Ishikawa (cell line): ENCODE measurements around the gene KIF15.

Experiments used
- CEBPB ChIP-seq: IDR thresholded peaks from 2 replicates; pipeline ENCODE4 v1.6.1; 2012
- CREB1 ChIP-seq: IDR thresholded peaks from 2 replicates; pipeline ENCODE4 v1.6.1; 2012; ENCODE audit warnings: low read depth
- MAX ChIP-seq: IDR thresholded peaks from 2 replicates; pipeline ENCODE4 v1.6.1; 2012
- NFIC ChIP-seq: IDR thresholded peaks from 2 replicates; pipeline ENCODE4 v1.6.1; 2012
- RAD21 ChIP-seq: IDR thresholded peaks from 2 replicates; pipeline ENCODE4 v1.6.1; 2012; ENCODE audit warnings: low read depth
- TAF1 ChIP-seq: IDR thresholded peaks from 2 replicates; pipeline ENCODE4 v1.6.1; 2012; ENCODE audit warnings: low read depth, mild to moderate bottlenecking
- TEAD4 ChIP-seq: IDR thresholded peaks from 2 replicates; pipeline ENCODE4 v1.6.1; 2012
- USF1 ChIP-seq: IDR thresholded peaks from 2 replicates; pipeline ENCODE4 v1.6.1; 2012
- ZBTB7A ChIP-seq: IDR thresholded peaks from 2 replicates; pipeline ENCODE4 v1.6.1; 2012; ENCODE audit warnings: low read depth
- TF ChIP-seq, protein P1 (sequence below): IDR thresholded peaks from 2 replicates; pipeline ENCODE4 v1.6.1; 2012; ENCODE audit warnings: low read depth, mild to moderate bottlenecking

- TF ChIP-seq CEBPB (no peak), TAF1 (no peak), RAD21 (no peak), MAX (no peak), TEAD4 (no peak), NFIC (no peak), CREB1 (no peak), ZBTB7A (no peak), USF1 (no peak)
- TF ChIP-seq, protein P1, sequence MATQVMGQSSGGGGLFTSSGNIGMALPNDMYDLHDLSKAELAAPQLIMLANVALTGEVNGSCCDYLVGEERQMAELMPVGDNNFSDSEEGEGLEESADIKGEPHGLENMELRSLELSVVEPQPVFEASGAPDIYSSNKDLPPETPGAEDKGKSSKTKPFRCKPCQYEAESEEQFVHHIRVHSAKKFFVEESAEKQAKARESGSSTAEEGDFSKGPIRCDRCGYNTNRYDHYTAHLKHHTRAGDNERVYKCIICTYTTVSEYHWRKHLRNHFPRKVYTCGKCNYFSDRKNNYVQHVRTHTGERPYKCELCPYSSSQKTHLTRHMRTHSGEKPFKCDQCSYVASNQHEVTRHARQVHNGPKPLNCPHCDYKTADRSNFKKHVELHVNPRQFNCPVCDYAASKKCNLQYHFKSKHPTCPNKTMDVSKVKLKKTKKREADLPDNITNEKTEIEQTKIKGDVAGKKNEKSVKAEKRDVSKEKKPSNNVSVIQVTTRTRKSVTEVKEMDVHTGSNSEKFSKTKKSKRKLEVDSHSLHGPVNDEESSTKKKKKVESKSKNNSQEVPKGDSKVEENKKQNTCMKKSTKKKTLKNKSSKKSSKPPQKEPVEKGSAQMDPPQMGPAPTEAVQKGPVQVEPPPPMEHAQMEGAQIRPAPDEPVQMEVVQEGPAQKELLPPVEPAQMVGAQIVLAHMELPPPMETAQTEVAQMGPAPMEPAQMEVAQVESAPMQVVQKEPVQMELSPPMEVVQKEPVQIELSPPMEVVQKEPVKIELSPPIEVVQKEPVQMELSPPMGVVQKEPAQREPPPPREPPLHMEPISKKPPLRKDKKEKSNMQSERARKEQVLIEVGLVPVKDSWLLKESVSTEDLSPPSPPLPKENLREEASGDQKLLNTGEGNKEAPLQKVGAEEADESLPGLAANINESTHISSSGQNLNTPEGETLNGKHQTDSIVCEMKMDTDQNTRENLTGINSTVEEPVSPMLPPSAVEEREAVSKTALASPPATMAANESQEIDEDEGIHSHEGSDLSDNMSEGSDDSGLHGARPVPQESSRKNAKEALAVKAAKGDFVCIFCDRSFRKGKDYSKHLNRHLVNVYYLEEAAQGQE, result no peak
These were observed 98.5 kb downstream of the KIF15 start for GRCh38 chr3:44860117-44860516.
